GM21390 (cell line): ENCODE data around the gene FAM133A.

Source experiments
- ATAC-seq: cut with Tn5 transposase; IDR thresholded peaks from one replicate; pipeline ENCODE4 v1.9.1; 2021; ENCODE audit not compliant: unreplicated experiment

The FAM133A gene

GRCh38 chrX:93673869-93674271 lies at the start of gene FAM133A:
Gene FAM133A (plus strand): TSS chrX:93674206. CDS start chrX:93709420, 35,214 bp downstream.
- ATAC-seq: no peak

GRCh38 chrX:93637591-93637990 lies 36.4 kb upstream of the FAM133A start:
- no peak for ATAC-seq

GRCh38 chrX:93649381-93649780 lies 24.6 kb upstream of the FAM133A start:
- no peak for ATAC-seq

GRCh38 chrX:93660575-93660974 lies 13.4 kb upstream of the FAM133A start:
- ATAC-seq: no peak

GRCh38 chrX:93673056-93673868 lies 744 bp upstream of the FAM133A start, which contains the start of gene NAP1L3:
Gene NAP1L3 (minus strand): TSS chrX:93673578. CDS start chrX:93673304, 274 bp downstream.
- ATAC-seq: peak; percentile 61

GRCh38 chrX:93695981-93696380 lies 22.0 kb downstream of the FAM133A start:
- no peak for ATAC-seq

GRCh38 chrX:93703701-93704100 lies 29.7 kb downstream of the FAM133A start:
- no peak for ATAC-seq

GRCh38 chrX:93711076-93711475 lies 37.1 kb downstream of the FAM133A start:
- ATAC-seq: no peak

- no peak for ATAC-seq
Measured at GRCh38 chrX:93741811-93742210, 67.8 kb downstream of the FAM133A start.

GRCh38 chrX:93760163-93760562 lies 86.2 kb downstream of the FAM133A start:
- no peak for ATAC-seq
